Mesothelial cell of epicardium (in vitro differentiated cells): Measurements from ENCODE around the gene TNNI2. TPM values are rescaled to one million over a fixed set of nuclear protein-coding genes. Genes with fewer than 3 reads are reported as not detected.

Experiments used
- DNase-seq, 2 experiments: peaks; one replicate each; pipeline ENCODE4 v3.0.0; 2021; ENCODE audit warnings: low spot score in 2 of 2; ENCODE audit not compliant: unreplicated experiment in 2 of 2
- H3K27ac Mint-ChIP-seq: 2 replicates; pipeline ENCODE4 v1.8.0; 2021; ENCODE audit warnings: mixed read lengths
- H3K27me3 Mint-ChIP-seq: 2 replicates; pipeline ENCODE4 v1.8.0; 2021; ENCODE audit warnings: low read depth, mixed read lengths
- H3K36me3 Mint-ChIP-seq: 2 replicates; pipeline ENCODE4 v1.8.0; 2021; ENCODE audit warnings: mixed read lengths
- H3K4me1 Mint-ChIP-seq: 2 replicates; pipeline ENCODE4 v1.8.0; 2021; ENCODE audit warnings: mixed read lengths
- H3K4me3 Mint-ChIP-seq: 2 replicates; pipeline ENCODE4 v1.8.0; 2021; ENCODE audit warnings: mild to moderate bottlenecking, moderate library complexity, mixed read lengths
- H3K9me3 Mint-ChIP-seq: 2 replicates; pipeline ENCODE4 v1.8.0; 2021; ENCODE audit warnings: mixed read lengths
- CTCF ChIP-seq: fragments of 200-600 bp; sonication (generic); IDR thresholded peaks from one replicate; pipeline ENCODE4 v1.5.0; 2021; ENCODE audit warnings: antibody characterized with exemption; ENCODE audit not compliant: unreplicated experiment
- total RNA-seq: library from RNA; stranded (reverse); gene quantifications from 3 replicates; pipeline ENCODE4 v1.2.1, GENCODE V29; 2021

Gene TNNI2
- total RNA-seq, 1 donor from 2014 or later = 1.3 TPM

- no peak overlapping the region for H3K27ac Mint-ChIP-seq
- H3K9me3 Mint-ChIP-seq = no peaks in the 10 kb centered on the region
- TF ChIP-seq CTCF = no peak
- no peak overlapping the region for H3K4me3 Mint-ChIP-seq
- no peaks in the 10 kb centered on the region for H3K27me3 Mint-ChIP-seq
- DNase-seq = no peak
- H3K4me1 Mint-ChIP-seq = no peaks in the 10 kb centered on the region
- H3K36me3 Mint-ChIP-seq = no peaks in the 10 kb centered on the region
These were observed 16.4 kb downstream of the TNNI2 start for GRCh38 chr11:1854949-1855885.

GRCh38 chr11:1855886-1856265, 17.1 kb downstream of the TNNI2 start:
- H3K36me3 Mint-ChIP-seq = no peaks in the 10 kb centered on the region
- no peak overlapping the region for H3K27ac Mint-ChIP-seq
- no peaks in the 10 kb centered on the region for H3K4me1 Mint-ChIP-seq
- TF ChIP-seq CTCF = no peak
- no peak for DNase-seq
- H3K9me3 Mint-ChIP-seq = no peaks in the 10 kb centered on the region
- no peak overlapping the region for H3K4me3 Mint-ChIP-seq
- no peaks in the 10 kb centered on the region for H3K27me3 Mint-ChIP-seq

GRCh38 chr11:1856306-1857005, 17.7 kb downstream of the TNNI2 start:
- no peak for DNase-seq
- no peak for TF ChIP-seq CTCF
- Mint-ChIP-seq H3K36me3 (no peaks in the 10 kb centered on the region), H3K4me3 (no peak overlapping the region), H3K27ac (no peak overlapping the region), H3K9me3 (no peaks in the 10 kb centered on the region), H3K27me3 (no peaks in the 10 kb centered on the region), H3K4me1 (no peaks in the 10 kb centered on the region)

GRCh38 chr11:1857064-1857463, 18.3 kb downstream of the TNNI2 start:
- H3K27ac Mint-ChIP-seq = no peak overlapping the region
- no peak overlapping the region for H3K4me3 Mint-ChIP-seq
- TF ChIP-seq CTCF = no peak
- H3K27me3 Mint-ChIP-seq = no peaks in the 10 kb centered on the region
- H3K9me3 Mint-ChIP-seq = no peaks in the 10 kb centered on the region
- no peaks in the 10 kb centered on the region for H3K4me1 Mint-ChIP-seq
- DNase-seq = no peak
- H3K36me3 Mint-ChIP-seq = no peaks in the 10 kb centered on the region

GRCh38 chr11:1858154-1858553, 19.4 kb downstream of the TNNI2 start:
- H3K9me3 Mint-ChIP-seq = no peaks in the 10 kb centered on the region
- peaks cover 2% of the 10 kb centered on the region for H3K4me1 Mint-ChIP-seq
- no peaks in the 10 kb centered on the region for H3K27me3 Mint-ChIP-seq
- no peak for TF ChIP-seq CTCF
- H3K4me3 Mint-ChIP-seq = no peak overlapping the region
- no peak overlapping the region for H3K27ac Mint-ChIP-seq
- DNase-seq = no peak
- H3K36me3 Mint-ChIP-seq = no peaks in the 10 kb centered on the region
